HEK293 (cell line): ENCODE results near the gene TEAD4.

Source experiments
- CTCF ChIA-PET: fragments of 350-600 bp; formaldehyde crosslinking; extraction: SDS; loops from one replicate; lab custom pipeline; 2021; ENCODE audit warnings: antibody characterized with exemption; lab: Yijun Ruan, JAX
- POLR2A ChIA-PET: fragments of 300-600 bp; formaldehyde crosslinking; extraction: SDS; loops from one replicate; lab custom pipeline; 2020; ENCODE audit warnings: antibody characterized with exemption, inconsistent platforms; lab: Yijun Ruan, JAX
- H3K27ac ChIP-seq: fragments of 200-500 bp; sonication (Bioruptor generic); 2 replicates; pipeline ENCODE4 v1.5.1; 2014; ENCODE audit warnings: low read depth, low read length, control low read depth, inconsistent platforms; ENCODE audit errors: extremely low read depth
- H3K36me3 ChIP-seq, 2 experiments: fragments of 200-500 bp in 1 of 2; sonication (Bioruptor generic) in 1 of 2; 1 replicate in 1 of 2; 2 replicates in 1 of 2; pipeline ENCODE4 v1.5.1; 2014 to 2017; ENCODE audit warnings: inconsistent platforms in 2 of 2, low read length in 2 of 2; ENCODE audit not compliant: control insufficient read depth in 2 of 2, insufficient read depth in 1 of 2
- H3K4me1 ChIP-seq: fragments of 200-500 bp; sonication (Bioruptor generic); 2 replicates; pipeline ENCODE4 v1.5.1; 2014; ENCODE audit warnings: mild to moderate bottlenecking, low read length, inconsistent platforms; ENCODE audit not compliant: control insufficient read depth, insufficient read depth
- H3K4me3 ChIP-seq: 2 replicates; pipeline ENCODE4 v1.5.1; 2011; ENCODE audit warnings: low read depth, mild to moderate bottlenecking, control low read depth, low read length, moderate library complexity
- H3K9me3 ChIP-seq: fragments of 200-500 bp; sonication (Bioruptor generic); 2 replicates; pipeline ENCODE4 v1.5.1; 2014; ENCODE audit warnings: low read depth, low read length, inconsistent platforms; ENCODE audit not compliant: control insufficient read depth, insufficient read depth
- HOXC10 ChIP-seq: sonication (generic); formaldehyde crosslinking; IDR thresholded peaks from 2 replicates; pipeline ENCODE4 v1.8.1; 2023; ENCODE audit warnings: mild to moderate bottlenecking, missing genetic modification reagents
- MYNN ChIP-seq: fragments of 450-650 bp; formaldehyde crosslinking; IDR thresholded peaks from 2 replicates; pipeline ENCODE4 v1.5.1; 2016; ENCODE audit warnings: missing biosample characterization, missing genetic modification characterization, borderline replicate concordance
- ZBTB8A ChIP-seq: fragments of 450-650 bp; formaldehyde crosslinking; IDR thresholded peaks from 2 replicates; pipeline ENCODE4 v1.5.1; 2016; ENCODE audit warnings: missing biosample characterization, missing genetic modification characterization
- ZFHX2 ChIP-seq: fragments of 450-650 bp; formaldehyde crosslinking; conservative IDR thresholded peaks from 2 replicates; pipeline ENCODE4 v1.5.1; 2016; ENCODE audit warnings: missing biosample characterization, missing genetic modification characterization
- ZFP69B ChIP-seq: fragments of 450-650 bp; formaldehyde crosslinking; IDR thresholded peaks from 2 replicates; pipeline ENCODE4 v1.5.1; 2016; ENCODE audit warnings: missing biosample characterization, missing genetic modification characterization
- ZNF146 ChIP-seq: fragments of 450-650 bp; formaldehyde crosslinking; IDR thresholded peaks from 2 replicates; pipeline ENCODE4 v1.5.1; 2016; ENCODE audit warnings: missing biosample characterization, missing genetic modification characterization
- ZNF19 ChIP-seq: fragments of 450-650 bp; formaldehyde crosslinking; IDR thresholded peaks from 2 replicates; pipeline ENCODE4; 2016; ENCODE audit warnings: missing biosample characterization, missing genetic modification characterization, low read depth
- ZNF202 ChIP-seq: fragments of 450-650 bp; formaldehyde crosslinking; IDR thresholded peaks from 2 replicates; pipeline ENCODE4 v1.5.1; 2016; ENCODE audit warnings: missing biosample characterization, missing genetic modification characterization, borderline replicate concordance
- ZNF211 ChIP-seq: fragments of 450-650 bp; formaldehyde crosslinking; IDR thresholded peaks from 2 replicates; pipeline ENCODE4 v1.5.1; 2016; ENCODE audit warnings: low read depth, missing biosample characterization, missing genetic modification characterization
- ZNF302 ChIP-seq: fragments of 450-650 bp; formaldehyde crosslinking; IDR thresholded peaks from 2 replicates; pipeline ENCODE4 v1.5.1; 2016; ENCODE audit warnings: missing biosample characterization, missing genetic modification characterization, low read depth
- ZNF391 ChIP-seq: fragments of 450-650 bp; formaldehyde crosslinking; IDR thresholded peaks from 2 replicates; pipeline ENCODE4 v1.5.1; 2016; ENCODE audit warnings: low read depth, missing biosample characterization, missing genetic modification characterization, borderline replicate concordance
- ZNF776 ChIP-seq: fragments of 450-650 bp; formaldehyde crosslinking; IDR thresholded peaks from 2 replicates; pipeline ENCODE4 v1.5.0; 2017; ENCODE audit warnings: missing biosample characterization, missing genetic modification characterization, borderline replicate concordance
- ZNF837 ChIP-seq: fragments of 450-650 bp; formaldehyde crosslinking; IDR thresholded peaks from 2 replicates; pipeline ENCODE4 v1.5.1; 2016; ENCODE audit warnings: missing biosample characterization, missing genetic modification characterization
- TF ChIP-seq, protein P1 (sequence below): fragments of 450-650 bp; formaldehyde crosslinking; IDR thresholded peaks from 2 replicates; pipeline ENCODE4 v1.5.1; 2016; ENCODE audit warnings: missing biosample characterization, missing genetic modification characterization
- TF ChIP-seq, protein P2 (sequence below): fragments of 450-650 bp; formaldehyde crosslinking; IDR thresholded peaks from 2 replicates; pipeline ENCODE4 v1.5.1; 2017; ENCODE audit warnings: missing biosample characterization, missing genetic modification characterization
- TF ChIP-seq, protein P3 (sequence below): fragments of 450-650 bp; formaldehyde crosslinking; IDR thresholded peaks from 2 replicates; pipeline ENCODE4 v1.5.1; 2016; ENCODE audit warnings: missing biosample characterization, missing genetic modification characterization, low read depth
- TF ChIP-seq, protein P4 (sequence below): fragments of 450-650 bp; IDR thresholded peaks from 2 replicates; pipeline ENCODE4 v1.5.1; 2018; ENCODE audit warnings: missing biosample characterization, missing genetic modification characterization
- TF ChIP-seq, protein P5 (sequence below): fragments of 450-650 bp; formaldehyde crosslinking; IDR thresholded peaks from 2 replicates; pipeline ENCODE4 v1.5.1; 2016; ENCODE audit warnings: missing biosample characterization, missing genetic modification characterization, borderline replicate concordance
- TF ChIP-seq, protein P6 (sequence below): fragments of 450-650 bp; formaldehyde crosslinking; IDR thresholded peaks from 2 replicates; pipeline ENCODE4 v1.5.1; 2017; ENCODE audit warnings: missing biosample characterization, missing genetic modification characterization

TEAD4 gene

DNA sequence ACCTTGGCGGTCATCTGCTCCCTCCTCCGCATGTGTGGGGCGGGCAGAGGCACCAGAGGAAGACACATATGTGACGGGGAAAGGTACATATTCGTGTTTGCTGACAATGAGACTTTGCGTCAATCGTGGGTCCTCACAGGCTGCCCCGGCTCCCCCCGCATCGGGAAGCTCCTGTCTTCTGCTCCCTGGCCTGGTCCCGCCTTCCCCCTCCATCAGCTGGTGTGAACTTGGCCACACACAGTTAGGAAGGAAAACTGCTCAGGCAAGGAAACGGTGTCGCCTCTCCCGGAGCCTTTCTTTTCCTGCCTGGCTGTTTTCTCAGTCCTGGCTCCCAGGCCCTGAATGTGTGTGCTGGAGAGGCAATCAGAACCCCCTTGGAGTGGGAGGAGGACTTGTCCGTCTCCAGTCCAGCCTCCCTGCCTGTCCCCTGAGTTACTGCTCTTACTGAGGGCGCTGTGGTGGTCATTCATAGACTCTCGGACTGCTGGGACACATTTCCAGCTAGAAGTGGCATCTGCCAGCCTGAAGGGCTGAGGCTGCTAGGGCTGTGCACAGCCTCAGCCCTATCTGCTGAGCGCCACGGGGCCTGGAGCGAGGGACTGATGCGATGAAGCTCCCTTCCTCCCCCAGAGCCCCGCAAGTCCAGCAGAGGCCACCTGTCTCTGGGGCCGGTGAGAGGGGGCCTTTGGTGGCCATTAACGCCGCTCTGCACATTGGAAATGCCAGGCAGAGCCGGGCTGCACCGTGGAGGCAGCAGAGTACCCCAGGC, 73.8 kb downstream of the TEAD4 start (continued):
- TF ChIP-seq, protein P1, sequence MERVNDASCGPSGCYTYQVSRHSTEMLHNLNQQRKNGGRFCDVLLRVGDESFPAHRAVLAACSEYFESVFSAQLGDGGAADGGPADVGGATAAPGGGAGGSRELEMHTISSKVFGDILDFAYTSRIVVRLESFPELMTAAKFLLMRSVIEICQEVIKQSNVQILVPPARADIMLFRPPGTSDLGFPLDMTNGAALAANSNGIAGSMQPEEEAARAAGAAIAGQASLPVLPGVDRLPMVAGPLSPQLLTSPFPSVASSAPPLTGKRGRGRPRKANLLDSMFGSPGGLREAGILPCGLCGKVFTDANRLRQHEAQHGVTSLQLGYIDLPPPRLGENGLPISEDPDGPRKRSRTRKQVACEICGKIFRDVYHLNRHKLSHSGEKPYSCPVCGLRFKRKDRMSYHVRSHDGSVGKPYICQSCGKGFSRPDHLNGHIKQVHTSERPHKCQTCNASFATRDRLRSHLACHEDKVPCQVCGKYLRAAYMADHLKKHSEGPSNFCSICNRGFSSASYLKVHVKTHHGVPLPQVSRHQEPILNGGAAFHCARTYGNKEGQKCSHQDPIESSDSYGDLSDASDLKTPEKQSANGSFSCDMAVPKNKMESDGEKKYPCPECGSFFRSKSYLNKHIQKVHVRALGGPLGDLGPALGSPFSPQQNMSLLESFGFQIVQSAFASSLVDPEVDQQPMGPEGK (tag by site-specific recombination): no peak

DNA sequence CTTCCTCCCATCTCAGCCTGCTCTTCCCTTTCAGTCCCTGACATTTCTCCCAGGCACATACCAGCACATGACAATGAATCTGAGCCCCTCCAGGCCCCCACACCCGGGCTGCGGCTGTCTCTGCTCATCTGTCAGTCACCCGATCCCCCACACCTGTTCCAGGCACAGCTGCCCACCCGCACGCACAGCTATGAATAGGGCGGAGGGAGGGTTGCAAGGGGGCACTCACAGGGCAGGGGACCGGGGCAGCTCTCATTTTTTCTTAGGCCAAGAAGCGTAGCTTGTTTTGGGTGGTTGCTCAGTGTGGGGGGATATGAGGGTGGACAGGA, 74.3 kb downstream of the TEAD4 start:
- POLR2A ChIA-PET: interaction anchor here (1.2 kb wide), 1 partner anchor 148 kb away, joined by 3 read pairs; no protein-coding TSS in a partner anchor
- no peak for TF ChIP-seq ZNF776 (tag by site-specific recombination)
- TF ChIP-seq, protein P2, sequence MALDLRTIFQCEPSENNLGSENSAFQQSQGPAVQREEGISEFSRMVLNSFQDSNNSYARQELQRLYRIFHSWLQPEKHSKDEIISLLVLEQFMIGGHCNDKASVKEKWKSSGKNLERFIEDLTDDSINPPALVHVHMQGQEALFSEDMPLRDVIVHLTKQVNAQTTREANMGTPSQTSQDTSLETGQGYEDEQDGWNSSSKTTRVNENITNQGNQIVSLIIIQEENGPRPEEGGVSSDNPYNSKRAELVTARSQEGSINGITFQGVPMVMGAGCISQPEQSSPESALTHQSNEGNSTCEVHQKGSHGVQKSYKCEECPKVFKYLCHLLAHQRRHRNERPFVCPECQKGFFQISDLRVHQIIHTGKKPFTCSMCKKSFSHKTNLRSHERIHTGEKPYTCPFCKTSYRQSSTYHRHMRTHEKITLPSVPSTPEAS (tag by site-specific recombination): no peak
- no peak for TF ChIP-seq ZNF211
- TF ChIP-seq, protein P3, sequence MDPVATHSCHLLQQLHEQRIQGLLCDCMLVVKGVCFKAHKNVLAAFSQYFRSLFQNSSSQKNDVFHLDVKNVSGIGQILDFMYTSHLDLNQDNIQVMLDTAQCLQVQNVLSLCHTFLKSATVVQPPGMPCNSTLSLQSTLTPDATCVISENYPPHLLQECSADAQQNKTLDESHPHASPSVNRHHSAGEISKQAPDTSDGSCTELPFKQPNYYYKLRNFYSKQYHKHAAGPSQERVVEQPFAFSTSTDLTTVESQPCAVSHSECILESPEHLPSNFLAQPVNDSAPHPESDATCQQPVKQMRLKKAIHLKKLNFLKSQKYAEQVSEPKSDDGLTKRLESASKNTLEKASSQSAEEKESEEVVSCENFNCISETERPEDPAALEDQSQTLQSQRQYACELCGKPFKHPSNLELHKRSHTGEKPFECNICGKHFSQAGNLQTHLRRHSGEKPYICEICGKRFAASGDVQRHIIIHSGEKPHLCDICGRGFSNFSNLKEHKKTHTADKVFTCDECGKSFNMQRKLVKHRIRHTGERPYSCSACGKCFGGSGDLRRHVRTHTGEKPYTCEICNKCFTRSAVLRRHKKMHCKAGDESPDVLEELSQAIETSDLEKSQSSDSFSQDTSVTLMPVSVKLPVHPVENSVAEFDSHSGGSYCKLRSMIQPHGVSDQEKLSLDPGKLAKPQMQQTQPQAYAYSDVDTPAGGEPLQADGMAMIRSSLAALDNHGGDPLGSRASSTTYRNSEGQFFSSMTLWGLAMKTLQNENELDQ: no peak
- no peak for TF ChIP-seq ZFHX2 (tag by site-specific recombination)
- TF ChIP-seq, protein P4, sequence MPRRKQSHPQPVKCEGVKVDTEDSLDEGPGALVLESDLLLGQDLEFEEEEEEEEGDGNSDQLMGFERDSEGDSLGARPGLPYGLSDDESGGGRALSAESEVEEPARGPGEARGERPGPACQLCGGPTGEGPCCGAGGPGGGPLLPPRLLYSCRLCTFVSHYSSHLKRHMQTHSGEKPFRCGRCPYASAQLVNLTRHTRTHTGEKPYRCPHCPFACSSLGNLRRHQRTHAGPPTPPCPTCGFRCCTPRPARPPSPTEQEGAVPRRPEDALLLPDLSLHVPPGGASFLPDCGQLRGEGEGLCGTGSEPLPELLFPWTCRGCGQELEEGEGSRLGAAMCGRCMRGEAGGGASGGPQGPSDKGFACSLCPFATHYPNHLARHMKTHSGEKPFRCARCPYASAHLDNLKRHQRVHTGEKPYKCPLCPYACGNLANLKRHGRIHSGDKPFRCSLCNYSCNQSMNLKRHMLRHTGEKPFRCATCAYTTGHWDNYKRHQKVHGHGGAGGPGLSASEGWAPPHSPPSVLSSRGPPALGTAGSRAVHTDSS: no peak
- no peak for TF ChIP-seq ZBTB8A (tag by site-specific recombination)
- TF ChIP-seq, protein P5, sequence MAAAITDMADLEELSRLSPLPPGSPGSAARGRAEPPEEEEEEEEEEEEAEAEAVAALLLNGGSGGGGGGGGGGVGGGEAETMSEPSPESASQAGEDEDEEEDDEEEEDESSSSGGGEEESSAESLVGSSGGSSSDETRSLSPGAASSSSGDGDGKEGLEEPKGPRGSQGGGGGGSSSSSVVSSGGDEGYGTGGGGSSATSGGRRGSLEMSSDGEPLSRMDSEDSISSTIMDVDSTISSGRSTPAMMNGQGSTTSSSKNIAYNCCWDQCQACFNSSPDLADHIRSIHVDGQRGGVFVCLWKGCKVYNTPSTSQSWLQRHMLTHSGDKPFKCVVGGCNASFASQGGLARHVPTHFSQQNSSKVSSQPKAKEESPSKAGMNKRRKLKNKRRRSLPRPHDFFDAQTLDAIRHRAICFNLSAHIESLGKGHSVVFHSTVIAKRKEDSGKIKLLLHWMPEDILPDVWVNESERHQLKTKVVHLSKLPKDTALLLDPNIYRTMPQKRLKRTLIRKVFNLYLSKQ (tag by site-specific recombination): no peak
- no peak for TF ChIP-seq ZNF202 (tag by site-specific recombination)
- no peak for TF ChIP-seq HOXC10 (CRISPR knock-in tag)
- TF ChIP-seq ZNF19: no peak
- no peak for TF ChIP-seq ZNF302
- no peak for TF ChIP-seq ZNF146 (tag by site-specific recombination)
- TF ChIP-seq, protein P6, sequence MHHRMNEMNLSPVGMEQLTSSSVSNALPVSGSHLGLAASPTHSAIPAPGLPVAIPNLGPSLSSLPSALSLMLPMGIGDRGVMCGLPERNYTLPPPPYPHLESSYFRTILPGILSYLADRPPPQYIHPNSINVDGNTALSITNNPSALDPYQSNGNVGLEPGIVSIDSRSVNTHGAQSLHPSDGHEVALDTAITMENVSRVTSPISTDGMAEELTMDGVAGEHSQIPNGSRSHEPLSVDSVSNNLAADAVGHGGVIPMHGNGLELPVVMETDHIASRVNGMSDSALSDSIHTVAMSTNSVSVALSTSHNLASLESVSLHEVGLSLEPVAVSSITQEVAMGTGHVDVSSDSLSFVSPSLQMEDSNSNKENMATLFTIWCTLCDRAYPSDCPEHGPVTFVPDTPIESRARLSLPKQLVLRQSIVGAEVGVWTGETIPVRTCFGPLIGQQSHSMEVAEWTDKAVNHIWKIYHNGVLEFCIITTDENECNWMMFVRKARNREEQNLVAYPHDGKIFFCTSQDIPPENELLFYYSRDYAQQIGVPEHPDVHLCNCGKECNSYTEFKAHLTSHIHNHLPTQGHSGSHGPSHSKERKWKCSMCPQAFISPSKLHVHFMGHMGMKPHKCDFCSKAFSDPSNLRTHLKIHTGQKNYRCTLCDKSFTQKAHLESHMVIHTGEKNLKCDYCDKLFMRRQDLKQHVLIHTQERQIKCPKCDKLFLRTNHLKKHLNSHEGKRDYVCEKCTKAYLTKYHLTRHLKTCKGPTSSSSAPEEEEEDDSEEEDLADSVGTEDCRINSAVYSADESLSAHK (tag by site-specific recombination): no peak
- no peak for TF ChIP-seq ZNF837
- no peak for TF ChIP-seq ZNF391
- TF ChIP-seq MYNN: no peak
- no peak for TF ChIP-seq ZFP69B (tag by site-specific recombination)
- Histone ChIP-seq H3K27ac (no peak overlapping the region), H3K9me3 (no peaks in the 10 kb centered on the region), H3K36me3 (peaks cover 0 to 14% of the 10 kb centered on the region in 2 experiments; a peak in 2 of 3 replicates), H3K4me1 (no peaks in the 10 kb centered on the region), H3K4me3 (no peak overlapping the region)
- CTCF ChIA-PET: interaction anchor here (1.0 to 2.6 kb wide), 13 partner anchors 8 to 237 kb away, joined by 3 to 34 read pairs (median 5); partner anchors contain the start of gene TULP3
